Right renal pelvis (tissue), 4 donors: ENCODE results near the gene ZNF599. TPM values are rescaled to one million over a fixed set of nuclear protein-coding genes. Genes with fewer than 3 reads are reported as not detected.

Source experiments
- DNase-seq, 4 donors: peaks; one replicate each; pipeline ENCODE4 v3.0.0-alpha.2; 2013; ENCODE audit warnings: low read depth in 4 of 4, low spot score in 3 of 4, missing footprints in 1 of 4
- polyA plus RNA-seq, 4 donors: library from polyadenylated mRNA; unstranded; fragments of 120-200 nt; gene quantifications; one replicate each; pipeline ENCODE4 v1.2.1, GENCODE V29; 2013; ENCODE audit not compliant: insufficient read length in 4 of 4

The ZNF599 gene
- polyA plus RNA-seq, 4 donors, result 13.8 to 16.3 (median 15.3) TPM

- no peak for DNase-seq
These were observed 27.9 kb downstream of the ZNF599 start for GRCh38 chr19:34744896-34745690.

DNA sequence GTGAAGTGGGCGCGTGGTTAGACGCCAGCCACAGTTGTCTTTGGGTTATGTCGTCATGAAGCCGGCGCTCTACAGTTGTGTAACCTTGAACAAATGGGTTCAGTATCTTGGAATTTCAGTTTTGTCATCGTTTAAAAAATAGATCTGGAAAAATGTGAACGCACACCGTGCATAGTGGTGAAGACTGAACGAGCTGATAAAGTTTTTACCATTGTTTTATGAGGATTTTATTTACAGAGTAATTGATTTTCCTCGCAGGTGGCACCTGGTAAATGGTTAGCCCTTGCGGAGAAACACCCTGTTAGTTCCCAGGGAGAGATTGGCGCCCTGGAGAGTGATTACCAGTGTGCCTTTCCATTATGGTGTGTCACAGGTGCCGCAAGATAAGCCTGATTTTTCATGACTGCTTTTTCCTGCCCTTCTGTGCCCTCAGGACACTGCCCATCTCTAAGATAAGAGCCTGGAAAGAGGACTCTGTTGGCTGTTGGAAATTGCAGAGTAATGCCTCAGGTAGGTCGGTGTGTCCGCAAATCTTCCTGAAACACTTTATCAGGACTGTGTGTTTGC lies 38.4 kb downstream of the ZNF599 start:
- peak in 2 of 4 donors; percentile 12 to 64 for DNase-seq

- peak; percentile 82 to 86 (median 82) for DNase-seq
These were observed 39.1 kb downstream of the ZNF599 start, which contains the start of gene ZNF181 for GRCh38 chr19:34733746-34734536. ZNF181 (plus strand) TSS chr19:34734243; CDS start chr19:34735038, 795 bp downstream.

DNA sequence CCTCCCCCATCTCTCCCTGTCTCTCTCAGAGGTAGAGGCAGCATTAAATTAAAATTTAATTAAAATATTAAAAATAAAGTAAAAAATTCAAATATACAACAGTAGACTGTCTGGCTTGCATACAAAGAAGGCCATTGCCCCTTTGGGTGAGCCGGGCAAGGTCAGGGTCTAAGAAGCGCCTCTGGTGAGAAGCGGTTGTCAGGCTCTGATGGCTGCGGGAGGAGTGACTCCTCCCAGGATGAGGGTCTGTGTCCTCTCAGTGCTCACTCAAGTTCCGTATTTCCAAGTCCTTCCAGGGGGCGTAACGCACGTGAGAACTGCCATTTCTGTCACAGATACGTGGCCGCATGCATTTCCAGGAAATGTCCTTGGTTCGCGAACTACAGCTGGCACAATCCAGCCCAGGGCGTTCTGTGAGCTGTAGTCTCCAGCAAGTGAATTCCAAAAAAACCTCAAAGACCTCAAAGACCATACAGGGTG lies 39.7 kb downstream of the ZNF599 start:
- peak in 2 of 4 donors; percentile 65 to 70 for DNase-seq

- DNase-seq, result peak in 1 of 4 donors; percentile 15
These were observed 40.3 kb downstream of the ZNF599 start for GRCh38 chr19:34732612-34733211.

- DNase-seq, result no peak
These were observed 41.1 kb downstream of the ZNF599 start for GRCh38 chr19:34731964-34732363.

- no peak for DNase-seq
These were observed 41.8 kb downstream of the ZNF599 start for GRCh38 chr19:34731019-34731829.

DNA sequence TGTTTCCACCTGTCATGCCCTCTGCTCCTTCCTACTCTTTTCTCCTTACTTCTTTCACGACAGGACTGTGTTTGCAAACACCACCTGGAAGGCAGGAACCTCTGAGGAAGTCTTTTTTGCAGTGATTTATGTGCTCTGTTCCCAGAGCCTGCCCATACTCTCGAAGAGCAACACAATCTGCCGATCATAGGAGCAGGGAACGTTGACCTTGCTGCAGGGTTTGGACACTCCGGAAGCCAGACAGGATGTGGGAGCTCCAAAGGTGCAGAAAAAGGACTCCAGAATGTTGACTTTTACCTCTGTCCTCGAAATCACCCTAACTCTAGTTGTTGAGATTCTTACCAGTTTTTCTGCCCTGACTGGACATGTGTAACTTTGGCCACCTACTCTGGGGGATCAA lies 47.6 kb downstream of the ZNF599 start:
- no peak for DNase-seq

DNA sequence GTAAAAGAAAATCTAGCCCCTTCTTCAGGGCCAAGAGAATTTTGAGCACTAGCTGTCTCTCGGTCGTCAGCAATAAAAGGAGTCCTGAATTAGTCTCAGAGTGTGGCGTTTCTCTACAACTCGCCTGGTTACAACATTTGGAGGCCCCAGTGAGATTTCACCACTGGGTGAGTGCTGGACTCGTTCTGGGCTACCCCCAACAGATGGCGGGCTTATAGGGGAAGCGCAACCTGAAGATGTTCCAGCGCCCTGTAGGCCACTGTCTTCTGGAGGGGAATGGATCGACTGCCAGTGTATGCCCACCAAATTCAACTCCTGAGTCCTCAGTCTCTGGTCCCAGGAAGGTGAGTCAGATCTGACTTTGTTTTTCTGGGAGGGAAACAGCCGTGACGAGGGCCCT lies 50.7 kb downstream of the ZNF599 start:
- no peak for DNase-seq

DNA sequence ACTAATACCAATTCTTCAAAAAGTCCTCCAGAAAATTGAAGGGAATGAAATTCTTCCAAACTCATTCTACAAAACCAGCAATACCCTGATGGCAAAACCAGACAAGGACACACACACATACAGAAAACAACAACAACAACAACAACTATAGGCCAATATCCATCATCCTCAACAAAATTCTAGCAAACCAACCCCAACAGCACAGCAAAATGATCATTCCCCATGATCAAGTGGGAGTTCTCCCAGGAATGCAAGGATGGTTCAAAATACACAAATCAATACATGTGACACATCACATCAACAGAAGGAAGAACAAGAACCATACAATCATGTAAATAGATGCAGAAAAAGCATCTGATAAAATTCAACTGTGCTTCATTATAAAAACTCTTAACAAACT lies 57.7 kb downstream of the ZNF599 start:
- no peak for DNase-seq

- DNase-seq, result no peak
These were observed 59.8 kb downstream of the ZNF599 start for GRCh38 chr19:34713262-34713637.

DNA sequence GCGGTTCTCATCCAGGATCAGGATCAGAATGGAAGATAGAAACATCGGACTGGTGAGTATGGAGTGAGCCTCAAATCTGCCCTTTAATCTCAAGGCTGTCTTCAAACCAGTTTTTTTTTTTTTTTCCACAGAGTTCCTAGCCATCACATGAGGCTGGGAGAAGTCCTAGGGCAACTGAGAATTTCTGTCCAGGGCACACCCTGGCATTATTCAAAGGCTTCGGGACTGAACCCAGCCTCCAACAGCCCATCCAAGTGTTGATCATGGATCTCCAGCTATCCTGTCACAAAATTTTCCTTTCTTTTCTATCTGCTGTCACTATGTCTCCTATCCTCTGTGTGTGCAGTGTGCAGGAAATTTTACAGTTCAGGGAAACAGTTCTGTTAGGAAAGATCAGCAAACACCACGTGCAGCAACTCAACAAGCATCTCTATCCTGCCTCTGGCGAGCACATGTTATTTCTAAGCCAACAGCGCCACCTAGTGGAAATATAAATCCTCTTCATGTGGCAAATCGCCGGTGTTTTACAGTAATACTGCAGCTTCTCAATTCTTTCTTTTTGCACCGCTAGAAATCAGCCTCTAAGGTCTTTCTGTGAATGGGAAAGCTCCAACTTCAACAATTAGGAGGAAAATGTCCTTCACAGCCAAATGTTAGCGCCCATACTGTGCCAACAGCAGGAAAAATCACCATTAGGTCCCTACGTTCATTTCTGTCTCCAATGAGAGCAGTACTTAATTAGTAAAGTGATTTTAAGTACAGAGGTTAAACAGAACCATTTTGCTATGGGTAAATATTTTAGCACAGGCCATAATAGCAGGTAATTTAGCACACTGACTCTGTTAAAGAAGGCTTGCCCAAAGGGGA lies 60.4 kb downstream of the ZNF599 start:
- DNase-seq, result peak; percentile 41 to 54 (median 42)

GRCh38 chr19:34711890-34712289 lies 61.1 kb downstream of the ZNF599 start:
- no peak for DNase-seq

Other genes starting within 250 kb of the ZNF599 start
- gene SCGB2B2, start 96.1 kb downstream of the ZNF599 start, polyA plus RNA-seq, result 1 to 10 TPM in 2 of 4 donors, under 1 TPM in 2; 0.75 to 1.5 (median 0.95) TPM
- gene ZNF302, start 95.5 kb downstream of the ZNF599 start, polyA plus RNA-seq, result 10 to 100 TPM; 65.7 to 91.2 (median 85.1) TPM
- gene ZNF181, start 39.0 kb downstream of the ZNF599 start, polyA plus RNA-seq, result 10 to 100 TPM; 19.2 to 29.8 (median 28.0) TPM
- 1 to 10 TPM; 5.9 to 7.5 (median 6.7) TPM for gene ZNF30, start 153.7 kb upstream of the ZNF599 start, polyA plus RNA-seq
- gene ZNF792, start 191.0 kb upstream of the ZNF599 start, polyA plus RNA-seq, result 1 to 10 TPM; 5.2 to 7.5 (median 6.9) TPM
- 10 to 100 TPM; 48.4 to 60.8 (median 57.5) TPM for gene GRAMD1A, start 227.1 kb upstream of the ZNF599 start, polyA plus RNA-seq